B cell (primary cell): ENCODE measurements around the gene TMPRSS5. TPM values are rescaled to one million over a fixed set of nuclear protein-coding genes. Genes with fewer than 3 reads are reported as not detected.
"Not testable (repeated sequence)": the region's sequence is repeated elsewhere in the genome, so short reads cannot be mapped to it uniquely, and the experiment has no call there.

Source experiments
- ATAC-seq: fragments of 200-7000 bp; cut with Tn5 transposase; one replicate; pipeline ENCODE4 v1.10.0; 2021; ENCODE audit warnings: low read depth, mild to moderate bottlenecking, moderate number of reproducible peaks, moderate library complexity
- CTCF ChIA-PET: fragments of 350-600 bp; sonication (Branson Sonifier 250); formaldehyde crosslinking; loops from one replicate; lab custom pipeline; 2021; ENCODE audit warnings: antibody characterized with exemption, inconsistent platforms; lab: Charles Lee
- POLR2A ChIA-PET: fragments of 350-600 bp; sonication (Branson Sonifier 250); formaldehyde crosslinking; loops from one replicate; lab custom pipeline; 2021; ENCODE audit warnings: antibody characterized with exemption; lab: Charles Lee
- DNase-seq: peaks from one replicate; pipeline ENCODE4 v3.0.0; 2013
- H2AFZ ChIP-seq: 2 replicates; pipeline ENCODE4 v1.6.1; 2012; ENCODE audit warnings: mild to moderate bottlenecking, low read depth, low read length; ENCODE audit not compliant: insufficient read depth, poor library complexity, severe bottlenecking
- H3K27ac ChIP-seq, 2 donors: 1 replicate in 1 of 2; 2 replicates in 1 of 2; pipeline ENCODE4 v1.5.1; 2012 to 2013; ENCODE audit warnings: low read length in 2 of 2, mild to moderate bottlenecking in 2 of 2, moderate library complexity in 1 of 2
- H3K27me3 ChIP-seq, 4 experiments: fragments of 200-600 bp in 1 of 4; sonication (generic) in 1 of 4; replicated peaks in 1 of 4; 1 replicate in 2 of 4; 2 replicates in 2 of 4; pipeline versions ENCODE4 v1.6.1 to v1.7.0; 2013 to 2016; ENCODE audit warnings: low read length in 3 of 4, mild to moderate bottlenecking in 2 of 4, mixed read lengths in 1 of 4, moderate library complexity in 1 of 4; ENCODE audit not compliant: insufficient read depth in 4 of 4, control insufficient read depth in 3 of 4; ENCODE audit errors: control extremely low read depth in 1 of 4
- H3K36me3 ChIP-seq, 2 experiments: replicated peaks in 1 of 2; 1 replicate in 1 of 2; 2 replicates in 1 of 2; pipeline versions ENCODE4 v1.6.1 to v1.7.1; 2013; ENCODE audit warnings: low read length in 1 of 2; ENCODE audit not compliant: insufficient read depth in 2 of 2, control insufficient read depth in 1 of 2; ENCODE audit errors: control extremely low read depth in 1 of 2, extremely low read depth in 1 of 2
- H3K4me1 ChIP-seq, 2 donors: fragments of 200-600 bp in 1 of 2; sonication (generic) in 1 of 2; 1 replicate in 1 of 2; 2 replicates in 1 of 2; pipeline versions ENCODE4 v1.5.1 to v1.6.1; 2013 to 2017; ENCODE audit warnings: low read length in 2 of 2; ENCODE audit not compliant: control insufficient read depth in 2 of 2, insufficient read depth in 2 of 2
- H3K4me2 ChIP-seq: replicated peaks from 2 replicates; pipeline ENCODE3; 2012; ENCODE audit warnings: mild to moderate bottlenecking, low read depth, low read length; ENCODE audit not compliant: poor library complexity, severe bottlenecking
- H3K4me3 ChIP-seq, 5 experiments: fragments of 200-600 bp in 1 of 5; sonication (generic) in 1 of 5; 1 replicate in 3 of 5; 2 replicates in 2 of 5; pipeline versions ENCODE4 v1.5.1 to v1.7.0; 2011 to 2016; ENCODE audit warnings: low read length in 4 of 5, mild to moderate bottlenecking in 4 of 5, low read depth in 2 of 5, control low read depth in 1 of 5, moderate library complexity in 1 of 5; ENCODE audit not compliant: insufficient read depth in 1 of 5; ENCODE audit errors: control extremely low read depth in 1 of 5, extremely low read depth in 1 of 5
- H3K79me2 ChIP-seq: fragments of 200-600 bp; sonication (generic); one replicate; pipeline ENCODE4 v1.6.0; 2016; ENCODE audit warnings: low read length; ENCODE audit not compliant: control insufficient read depth, insufficient read depth
- H3K9ac ChIP-seq: fragments of 200-600 bp; sonication (generic); 2 replicates; pipeline ENCODE4 v1.6.1; 2017; ENCODE audit warnings: mild to moderate bottlenecking, low read length, moderate library complexity
- H3K9me3 ChIP-seq, 3 donors: one replicate each; pipeline versions ENCODE4 v1.6.1 to v1.7.1; 2013; ENCODE audit warnings: low read length in 2 of 3; ENCODE audit not compliant: control insufficient read depth in 2 of 3, insufficient read depth in 1 of 3; ENCODE audit errors: control extremely low read depth in 1 of 3
- H4K20me1 ChIP-seq: 2 replicates; pipeline ENCODE4 v1.6.0; 2012; ENCODE audit warnings: mild to moderate bottlenecking, low read length; ENCODE audit not compliant: insufficient read depth, control insufficient read depth, poor library complexity, severe bottlenecking
- H3K27ac Mint-ChIP-seq: one replicate; pipeline ENCODE4 v1.8.0; 2021; ENCODE audit warnings: mixed read lengths
- H3K27me3 Mint-ChIP-seq: one replicate; pipeline ENCODE4 v1.8.0; 2021; ENCODE audit warnings: mixed read lengths
- H3K4me1 Mint-ChIP-seq: one replicate; pipeline ENCODE4 v1.8.0; 2021; ENCODE audit warnings: mixed read lengths
- H3K4me3 Mint-ChIP-seq: one replicate; pipeline ENCODE4 v1.8.0; 2021; ENCODE audit warnings: mixed read lengths
- H3K9me3 Mint-ChIP-seq: one replicate; pipeline ENCODE4 v1.8.0; 2022; ENCODE audit warnings: mixed read lengths; ENCODE audit not compliant: insufficient read depth
- EZH2 ChIP-seq: IDR thresholded peaks from 2 replicates; pipeline ENCODE4 v1.6.1; 2012; ENCODE audit warnings: borderline replicate concordance, low read depth, mild to moderate bottlenecking, moderate library complexity, low read length; ENCODE audit not compliant: insufficient read depth, poor library complexity, severe bottlenecking
- WGBS: methylation state at CpG from one replicate; pipeline ENCODE4 v1.1.5; 2013; ENCODE audit warnings: missing lambda C conversion rate; ENCODE audit not compliant: insufficient coverage; 5-methylcytosine and 5-hydroxymethylcytosine counted together
- intact Hi-C: fragments of 100-400 bp; cut with micrococcal nuclease; formaldehyde crosslinking; loops from one replicate; pipeline ENCODE4 v1.10.0; 2022
- polyA plus RNA-seq: library from polyadenylated mRNA; depleted of rRNA; stranded (reverse); fragments of >200 nt; gene quantifications from 2 replicates; pipeline ENCODE4 v1.2.3, GENCODE V29; 2012
- total RNA-seq, 2 donors: library from RNA; stranded (reverse); fragments of 120-200 nt in 1 of 2; gene quantifications; 1 replicate in 1 of 2; 2 replicates in 1 of 2; pipeline versions ENCODE4 v1.2.3 to v1.2.4, GENCODE V29; 2013 to 2022
- TF ChIP-seq, protein P1 (sequence below): fragments of 200-600 bp; IDR thresholded peaks from one replicate; pipeline ENCODE4 v1.8.0; 2022; ENCODE audit warnings: antibody characterized with exemption, mild to moderate bottlenecking

Gene TMPRSS5
- total and polyA plus RNA-seq, 2 donors (not counting 1 experiment from before 2014, with no cell fraction given): 0.74 to 0.86 TPM

DNA sequence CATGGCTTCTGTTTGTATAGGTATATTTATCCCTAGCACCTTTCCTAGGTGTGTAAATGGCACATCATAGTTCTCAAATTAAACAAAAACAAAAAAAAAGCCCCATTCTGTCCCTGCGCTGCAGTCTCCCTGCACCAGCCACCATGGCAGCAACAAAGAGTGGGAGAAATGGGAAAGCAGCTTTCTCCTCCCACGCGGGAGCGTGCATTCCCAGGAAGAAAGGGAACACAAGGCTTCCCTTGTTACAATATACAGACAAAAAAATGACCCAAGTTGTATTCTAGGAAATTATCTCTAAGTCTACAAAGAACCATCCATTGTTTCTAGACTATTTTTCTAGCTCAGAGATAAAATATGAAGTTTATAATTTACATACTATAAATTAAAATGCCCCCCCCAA is 16.1 kb upstream of the TMPRSS5 start:
- DNase-seq: no peak
- no peaks in the 10 kb centered on the region for H3K36me3 ChIP-seq
- H3K27ac ChIP-seq: no peak overlapping the region
- H3K9ac ChIP-seq: no peak overlapping the region
- ATAC-seq: no peak
- Mint-ChIP-seq H3K27ac (no peak overlapping the region), H3K27me3 (no peaks in the 10 kb centered on the region), H3K4me1 (no peaks in the 10 kb centered on the region), H3K9me3 (no peaks in the 10 kb centered on the region), H3K4me3 (no peak overlapping the region)
- CTCF ChIA-PET: no interaction called here
- no peaks in the 10 kb centered on the region for H3K4me1 ChIP-seq
- POLR2A ChIA-PET: no interaction called here
- H3K4me2 ChIP-seq: no peak overlapping the region
- no peaks in the 10 kb centered on the region for H3K27me3 ChIP-seq
- no peak overlapping the region for H2AFZ ChIP-seq
- no peak for TF ChIP-seq EZH2
- TF ChIP-seq, protein P1, sequence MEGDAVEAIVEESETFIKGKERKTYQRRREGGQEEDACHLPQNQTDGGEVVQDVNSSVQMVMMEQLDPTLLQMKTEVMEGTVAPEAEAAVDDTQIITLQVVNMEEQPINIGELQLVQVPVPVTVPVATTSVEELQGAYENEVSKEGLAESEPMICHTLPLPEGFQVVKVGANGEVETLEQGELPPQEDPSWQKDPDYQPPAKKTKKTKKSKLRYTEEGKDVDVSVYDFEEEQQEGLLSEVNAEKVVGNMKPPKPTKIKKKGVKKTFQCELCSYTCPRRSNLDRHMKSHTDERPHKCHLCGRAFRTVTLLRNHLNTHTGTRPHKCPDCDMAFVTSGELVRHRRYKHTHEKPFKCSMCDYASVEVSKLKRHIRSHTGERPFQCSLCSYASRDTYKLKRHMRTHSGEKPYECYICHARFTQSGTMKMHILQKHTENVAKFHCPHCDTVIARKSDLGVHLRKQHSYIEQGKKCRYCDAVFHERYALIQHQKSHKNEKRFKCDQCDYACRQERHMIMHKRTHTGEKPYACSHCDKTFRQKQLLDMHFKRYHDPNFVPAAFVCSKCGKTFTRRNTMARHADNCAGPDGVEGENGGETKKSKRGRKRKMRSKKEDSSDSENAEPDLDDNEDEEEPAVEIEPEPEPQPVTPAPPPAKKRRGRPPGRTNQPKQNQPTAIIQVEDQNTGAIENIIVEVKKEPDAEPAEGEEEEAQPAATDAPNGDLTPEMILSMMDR: no peak
- WGBS: no CpG with 5 or more reads among the region's 4 CpGs
- H4K20me1 ChIP-seq: no peaks in the 10 kb centered on the region
- H3K79me2 ChIP-seq: no peaks in the 10 kb centered on the region
- H3K4me3 ChIP-seq: no peak overlapping the region
- no peaks in the 10 kb centered on the region for H3K9me3 ChIP-seq
- intact Hi-C loops: no loop called here

GRCh38 chr11:113721462-113722066 is 15.5 kb upstream of the TMPRSS5 start:
- no peaks in the 10 kb centered on the region for H3K36me3 ChIP-seq
- no peaks in the 10 kb centered on the region for H3K27me3 Mint-ChIP-seq
- H3K4me1 Mint-ChIP-seq: no peaks in the 10 kb centered on the region
- ATAC-seq (no peak), DNase-seq (no peak)
- WGBS: 98% methylated on average over 2 of the region's 3 CpGs
- H3K4me3 Mint-ChIP-seq: no peak overlapping the region
- no peak for TF ChIP-seq EZH2
- TF ChIP-seq, protein P1: no peak
- H4K20me1 ChIP-seq: no peaks in the 10 kb centered on the region
- H3K79me2 ChIP-seq: no peaks in the 10 kb centered on the region
- no peak overlapping the region for H2AFZ ChIP-seq
- ChIA-PET POLR2A (interaction anchor here (0.5 kb wide), 1 partner anchor 19 kb away, joined by 5 read pairs; no protein-coding TSS in a partner anchor), CTCF (no interaction called here)
- H3K9me3 ChIP-seq: no peaks in the 10 kb centered on the region
- no peak overlapping the region for H3K9ac ChIP-seq
- no peak overlapping the region for H3K4me2 ChIP-seq
- no peak overlapping the region for H3K27ac ChIP-seq
- H3K27me3 ChIP-seq: no peaks in the 10 kb centered on the region
- peaks cover 1% of the 10 kb centered on the region for H3K9me3 Mint-ChIP-seq
- H3K4me3 ChIP-seq: no peak overlapping the region
- H3K4me1 ChIP-seq: no peaks in the 10 kb centered on the region
- H3K27ac Mint-ChIP-seq: no peak overlapping the region
- intact Hi-C loops: no loop called here

DNA sequence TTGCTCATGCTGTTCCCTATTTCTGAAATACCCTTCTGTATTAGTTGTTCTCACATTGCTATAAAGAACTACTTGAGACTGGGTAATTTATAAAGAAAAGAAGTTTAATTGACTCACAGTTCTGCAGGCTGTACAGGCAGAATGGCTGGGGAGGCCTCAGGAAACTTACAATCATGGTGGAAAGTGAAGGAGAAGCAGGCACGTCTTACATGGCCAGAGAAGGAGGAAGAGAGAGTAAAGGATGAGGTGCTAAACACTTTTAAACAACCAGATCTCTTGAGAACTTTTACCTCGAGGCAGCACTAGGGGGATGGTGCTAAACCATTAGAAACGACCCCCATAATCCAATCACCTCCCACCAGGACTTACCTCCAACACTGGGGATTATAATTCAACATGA is 14.4 kb upstream of the TMPRSS5 start:
- H3K79me2 ChIP-seq, POLR2A ChIA-PET, H3K4me3 ChIP-seq, H4K20me1 ChIP-seq, H3K27me3 ChIP-seq, H3K9me3 Mint-ChIP-seq, H3K9me3 ChIP-seq, H2AFZ ChIP-seq, H3K4me3 Mint-ChIP-seq, H3K4me2 ChIP-seq, intact Hi-C loops, H3K4me1 Mint-ChIP-seq, H3K4me1 ChIP-seq, H3K27ac Mint-ChIP-seq, DNase-seq, ATAC-seq, H3K27ac ChIP-seq, H3K36me3 ChIP-seq, CTCF ChIA-PET, H3K9ac ChIP-seq, H3K27me3 Mint-ChIP-seq: not testable (repeated sequence)
- 80% methylated on average over 2 of the region's 3 CpGs for WGBS
